Activated T-helper 1 cell treated with Interleukin-2 at 50 U/mL for 16 hours (primary cell): Measurements from ENCODE around the gene TAF6.

Experiments
- DNase-seq: peaks from one replicate; pipeline ENCODE4 v3.0.0-alpha.2; 2020; ENCODE audit warnings: low read depth

Gene TAF6

GRCh38 chr7:100120733-100121036 lies 1.5 kb upstream of the TAF6 start:
- DNase-seq = no peak

DNA sequence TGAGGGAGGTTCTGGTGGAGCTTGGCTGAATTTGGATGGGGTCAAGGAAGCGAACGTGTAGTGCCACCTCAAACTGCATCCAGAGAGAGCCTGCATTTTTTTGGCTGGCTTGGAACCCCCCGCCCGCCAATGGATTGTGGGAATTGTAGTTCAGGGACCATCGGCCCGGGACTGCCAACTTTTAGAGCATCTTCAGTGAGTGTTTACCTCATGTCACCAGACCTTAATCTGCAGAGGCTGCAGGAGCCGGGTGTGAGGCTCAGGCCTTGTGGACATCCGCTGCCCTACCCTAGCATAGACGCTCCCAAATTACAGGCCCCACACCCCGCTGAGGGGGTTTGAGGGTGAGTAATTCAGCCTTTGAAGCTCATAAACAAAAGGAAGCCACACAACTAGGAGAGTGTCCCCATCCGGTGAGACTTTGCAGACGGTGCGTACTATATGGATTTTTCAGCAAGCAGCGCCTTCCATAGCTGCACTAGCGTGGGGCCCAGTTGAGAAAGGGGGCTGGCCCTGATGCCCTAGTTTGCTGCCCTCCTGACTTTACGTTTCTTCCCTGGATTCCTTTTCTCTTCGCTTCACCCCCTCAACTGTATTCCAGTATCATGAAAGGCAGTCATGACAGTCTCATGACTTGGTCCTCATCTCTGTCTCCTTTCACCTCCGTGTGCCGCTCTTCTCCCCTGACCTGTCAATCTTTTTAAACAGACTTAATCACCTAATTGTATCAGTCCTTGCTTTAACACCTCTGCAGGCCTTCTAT lies 993 bp upstream of the TAF6 start:
- peak; percentile 57 for DNase-seq

DNA sequence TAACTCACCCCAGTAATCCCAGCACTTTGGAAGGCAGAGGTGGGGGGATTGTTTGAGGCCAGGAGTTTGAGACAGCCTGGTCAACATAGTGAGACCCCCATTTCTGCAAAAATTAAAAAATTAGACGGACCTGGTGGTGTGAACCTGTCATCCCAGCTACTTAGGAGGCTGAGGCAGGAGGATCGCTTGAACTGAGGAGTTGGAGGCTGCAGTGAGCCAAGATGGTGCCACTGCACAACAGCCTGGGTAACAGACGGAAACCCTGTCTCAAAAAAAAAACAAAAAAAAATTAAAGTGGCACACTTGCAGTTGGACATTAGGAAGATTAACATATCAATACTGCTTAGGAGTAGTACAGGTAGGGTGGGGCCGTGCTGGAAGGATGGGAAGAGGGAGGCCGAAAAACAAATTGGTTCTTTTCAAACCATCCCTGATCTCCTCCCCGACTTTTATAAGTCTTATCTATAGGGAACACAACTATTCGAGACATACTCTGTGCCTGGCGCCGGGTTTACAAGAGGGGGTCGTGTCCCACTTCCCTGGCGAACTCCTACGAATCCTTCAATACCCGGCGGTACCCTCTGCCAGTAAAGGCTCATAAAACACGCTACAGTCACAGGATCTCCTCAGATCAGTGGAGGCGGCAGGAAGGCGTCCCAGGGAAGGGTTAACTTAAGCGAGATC lies 628 bp downstream of the TAF6 start:
- no peak for DNase-seq

GRCh38 chr7:100115026-100115425 lies 4.1 kb downstream of the TAF6 start:
- no peak for DNase-seq

GRCh38 chr7:100111914-100112313 lies 7.2 kb downstream of the TAF6 start:
- no peak for DNase-seq

DNA sequence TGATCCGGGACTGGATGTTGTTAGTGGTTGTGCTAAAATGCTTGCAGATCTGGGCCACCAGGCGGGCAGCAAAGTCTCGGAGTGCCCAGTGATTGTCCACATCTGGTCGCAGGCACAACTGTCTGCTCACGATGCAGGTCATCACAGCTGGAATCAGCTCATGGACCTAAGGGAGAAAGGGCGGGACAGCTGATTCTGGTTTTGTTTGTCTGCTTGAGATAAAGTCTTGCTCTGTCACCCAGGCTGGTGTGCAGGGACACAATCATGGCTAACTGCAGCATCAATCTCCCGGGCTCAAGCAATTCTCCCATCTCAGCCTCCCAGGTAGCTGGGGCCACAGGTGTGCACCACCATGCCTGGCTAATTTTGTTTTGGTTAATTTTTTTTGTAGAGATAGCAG lies 8.0 kb downstream of the TAF6 start:
- DNase-seq = no peak

DNA sequence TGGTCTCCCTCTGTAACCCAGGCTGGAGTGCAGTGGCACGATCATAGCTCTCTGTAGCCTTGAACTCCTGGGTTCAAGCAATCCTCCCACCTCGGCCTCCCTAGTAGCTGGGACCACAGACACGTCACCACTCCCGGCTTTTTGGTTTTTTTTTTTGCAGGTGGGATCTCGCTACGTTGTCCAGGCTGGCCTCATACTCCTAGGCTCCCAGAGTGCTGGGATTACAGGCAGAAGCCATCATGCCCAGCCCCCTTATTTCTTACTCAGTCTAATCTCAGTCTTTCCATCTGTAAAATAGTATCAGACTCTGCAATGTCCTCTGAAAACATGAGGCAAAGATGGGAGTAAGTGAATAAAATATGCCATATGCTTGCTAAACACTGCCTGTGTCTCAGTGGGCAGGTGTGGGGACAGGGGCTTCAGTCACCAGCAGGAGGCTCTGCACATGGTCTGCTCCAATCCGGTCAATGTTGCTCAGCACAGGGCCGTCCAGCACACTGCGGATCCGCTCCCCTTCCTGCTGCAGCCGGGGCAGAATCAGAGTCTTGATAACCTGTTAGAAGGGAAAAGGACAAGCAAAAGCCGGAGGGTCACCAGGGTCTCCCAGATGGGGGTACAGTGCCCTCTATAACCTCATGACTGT lies 9.5 kb downstream of the TAF6 start:
- DNase-seq = no peak

DNA sequence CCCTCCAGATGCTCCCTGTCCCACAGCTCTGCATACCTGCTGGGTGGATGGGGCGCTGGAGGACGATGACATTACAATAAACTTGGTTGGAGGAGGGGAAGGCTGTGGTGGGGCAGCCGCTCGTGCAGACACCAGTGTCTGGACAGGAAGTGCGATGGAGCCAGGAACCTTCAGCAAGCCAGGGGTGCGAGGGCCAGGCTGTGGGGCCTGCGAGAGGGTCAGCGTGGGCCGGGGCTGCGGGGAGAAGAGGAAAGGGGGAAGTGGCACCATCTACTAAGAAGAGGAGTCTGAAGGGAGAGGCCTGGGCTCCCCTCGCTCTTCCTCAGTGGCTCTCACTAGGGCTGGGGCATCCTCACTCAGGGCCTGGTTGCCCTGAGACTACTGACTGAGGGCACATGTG lies 11.3 kb downstream of the TAF6 start:
- no peak for DNase-seq

DNA sequence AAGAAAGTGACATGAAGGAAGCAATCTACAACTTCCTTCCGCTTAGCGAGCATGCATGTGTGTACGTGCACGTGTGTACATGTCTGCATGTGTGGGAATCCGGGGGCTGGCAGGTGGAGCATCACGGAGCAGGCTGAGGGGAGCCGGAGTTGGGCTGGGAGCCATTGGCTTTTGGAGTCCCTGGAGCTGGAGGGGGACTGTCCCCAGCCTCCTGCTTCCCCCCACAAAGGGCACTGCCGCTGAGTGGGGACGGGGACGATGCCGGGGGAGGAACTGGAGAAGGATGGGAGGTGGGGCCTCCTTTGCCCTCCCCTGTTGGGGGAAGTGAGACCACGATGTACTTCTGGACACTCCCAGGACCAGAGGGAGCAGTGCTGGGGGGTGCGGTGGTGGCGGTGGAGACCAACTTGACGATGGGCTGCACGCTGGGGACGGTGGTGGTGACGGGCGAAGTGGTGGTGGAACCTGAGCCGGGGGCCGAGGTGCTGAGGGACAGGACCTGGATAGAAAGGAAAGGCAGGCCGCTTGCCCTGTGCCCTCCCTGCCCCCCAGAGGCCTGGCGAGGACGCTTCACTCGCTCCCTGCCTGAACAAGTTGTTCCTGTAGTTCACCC lies 11.9 kb downstream of the TAF6 start:
- DNase-seq = no peak

- no peak for DNase-seq
Observed at GRCh38 chr7:100106633-100107032, 12.5 kb downstream of the TAF6 start.

GRCh38 chr7:100105534-100105933 lies 13.6 kb downstream of the TAF6 start:
- no peak for DNase-seq

DNA sequence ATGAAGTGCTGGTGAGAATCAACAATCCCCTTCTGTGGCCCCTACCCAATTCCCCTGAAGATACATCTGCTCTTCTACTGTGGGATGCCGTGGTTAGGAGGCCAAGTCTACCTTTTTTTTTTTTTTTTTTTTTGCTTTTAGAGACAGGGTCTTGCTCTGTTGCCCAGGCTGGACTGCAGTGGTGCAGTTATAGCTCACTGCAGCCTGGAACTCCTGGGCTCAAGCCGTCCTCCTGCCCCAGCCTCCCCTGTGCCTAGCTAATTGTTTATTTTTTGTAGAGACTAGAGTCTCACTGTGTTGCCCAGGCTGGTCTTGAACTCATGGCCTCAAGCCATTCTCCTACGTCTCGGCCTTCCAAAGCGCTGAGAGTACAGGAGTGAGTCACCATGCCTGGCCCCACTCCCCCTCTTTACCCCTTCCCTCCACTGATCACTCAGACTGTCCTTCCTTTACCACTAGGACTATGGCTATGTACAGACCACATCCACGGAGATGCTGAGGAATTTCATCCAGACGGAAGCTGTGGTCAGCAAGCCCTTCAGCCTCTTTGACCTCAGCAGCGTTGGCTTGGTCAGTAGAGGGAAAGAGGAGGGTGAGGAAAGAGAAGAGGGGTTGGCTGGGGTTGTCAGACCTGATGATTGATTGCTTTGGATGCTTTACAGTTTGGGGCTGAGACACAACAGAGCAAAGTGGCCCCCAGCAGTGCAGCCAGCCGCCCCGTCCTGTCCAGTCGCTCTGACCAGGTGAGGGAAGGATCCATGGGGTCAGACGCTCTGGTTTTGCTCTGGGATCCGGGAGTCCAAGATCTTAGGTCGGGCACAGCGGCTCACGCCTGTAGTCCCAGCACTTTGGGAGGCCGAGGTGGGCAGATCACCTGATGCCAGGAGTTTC lies 16.0 kb downstream of the TAF6 start:
- DNase-seq = no peak

GRCh38 chr7:100101016-100101862 lies 17.9 kb downstream of the TAF6 start, which contains the start of the genes AP4M1 and MCM7:
Gene AP4M1 (plus strand): TSS chr7:100101643. CDS start chr7:100101715, 72 bp downstream.
Gene MCM7 (minus strand): TSS chr7:100101397. CDS start chr7:100101294, 103 bp downstream.
- peak; percentile 93 for DNase-seq

GRCh38 chr7:100100420-100101015 lies 18.6 kb downstream of the TAF6 start:
- peak; percentile 79 for DNase-seq

- DNase-seq = no peak
Observed at GRCh38 chr7:100099452-100099851, 19.7 kb downstream of the TAF6 start.

DNA sequence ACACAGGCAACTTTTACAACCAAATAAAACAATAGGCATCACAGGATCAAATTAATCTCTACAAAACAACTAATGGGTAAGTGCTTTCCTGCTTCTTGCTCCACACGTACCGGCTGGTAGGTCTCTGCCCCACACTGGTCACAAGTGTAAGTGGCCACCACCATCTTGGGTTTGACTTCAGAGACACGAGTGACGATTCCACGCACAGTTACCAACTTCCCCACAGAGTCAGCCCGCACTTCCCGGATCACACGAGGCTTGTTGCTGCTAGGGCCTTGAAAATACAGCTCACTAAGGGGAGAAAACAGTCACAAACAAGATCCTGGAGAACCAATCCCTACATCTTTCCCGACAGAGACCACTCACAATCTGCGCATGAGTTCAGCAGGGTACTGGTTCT lies 20.2 kb downstream of the TAF6 start:
- DNase-seq = no peak

DNA sequence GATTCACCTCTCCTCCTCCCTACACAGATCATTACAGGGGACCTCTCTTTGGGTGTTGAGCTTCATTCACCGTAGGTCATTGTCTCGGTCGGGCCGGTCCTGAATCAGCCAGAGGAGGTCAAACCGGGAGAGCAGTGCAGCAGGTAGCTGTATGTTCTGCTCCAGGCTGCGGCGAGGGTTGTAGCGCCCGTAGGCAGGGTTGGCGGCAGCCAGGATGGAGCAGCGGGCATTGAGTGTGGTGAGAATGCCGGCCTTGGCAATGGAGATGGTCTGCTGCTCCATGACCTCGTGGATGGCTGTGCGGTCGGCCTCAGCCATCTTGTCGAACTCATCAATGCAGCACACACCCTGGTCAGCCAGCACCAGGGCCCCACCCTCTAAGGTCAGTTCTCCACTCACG lies 23.5 kb downstream of the TAF6 start:
- DNase-seq = no peak

GRCh38 chr7:100095289-100095688 lies 23.9 kb downstream of the TAF6 start:
- no peak for DNase-seq

DNA sequence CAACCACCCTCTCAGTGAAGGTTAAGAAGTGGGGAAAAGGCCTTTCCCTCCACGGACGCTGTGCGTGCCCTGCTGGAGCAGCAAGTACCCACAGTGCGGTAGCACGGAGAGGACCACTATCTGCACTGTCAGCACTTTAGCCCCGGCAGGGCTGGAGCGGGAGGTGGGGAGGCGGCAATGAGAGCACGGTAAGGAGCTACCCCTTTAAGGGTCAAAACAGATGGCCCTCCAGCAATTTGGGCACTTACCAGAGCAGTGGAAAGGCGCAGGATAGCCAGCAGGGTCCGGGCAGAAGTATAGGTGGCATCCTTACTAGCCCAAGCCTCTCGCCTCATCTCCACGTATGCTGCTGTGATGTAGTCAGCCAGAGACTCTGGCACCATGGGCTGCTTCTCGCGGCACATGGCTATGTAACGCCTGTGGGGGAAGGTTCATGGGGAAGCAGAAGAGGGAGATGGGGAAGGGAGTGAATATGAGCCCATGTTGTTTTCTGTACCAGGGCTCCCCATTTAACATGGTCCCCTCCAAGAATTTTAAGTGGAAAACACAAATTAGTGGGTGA lies 25.2 kb downstream of the TAF6 start:
- no peak for DNase-seq

- DNase-seq = no peak
Observed at GRCh38 chr7:100093498-100093897, 25.7 kb downstream of the TAF6 start.
